ENCODE measurements around the gene KCTD20. TPM values are rescaled to one million over a fixed set of nuclear protein-coding genes. Genes with fewer than 3 reads are reported as not detected.
"Not testable (repeated sequence)": the region's sequence is repeated elsewhere in the genome, so short reads cannot be mapped to it uniquely, and the experiment has no call there.

KCTD20 gene
- total RNA-seq, 1 experiment from 2014 or later, result 23.7 TPM

DNA sequence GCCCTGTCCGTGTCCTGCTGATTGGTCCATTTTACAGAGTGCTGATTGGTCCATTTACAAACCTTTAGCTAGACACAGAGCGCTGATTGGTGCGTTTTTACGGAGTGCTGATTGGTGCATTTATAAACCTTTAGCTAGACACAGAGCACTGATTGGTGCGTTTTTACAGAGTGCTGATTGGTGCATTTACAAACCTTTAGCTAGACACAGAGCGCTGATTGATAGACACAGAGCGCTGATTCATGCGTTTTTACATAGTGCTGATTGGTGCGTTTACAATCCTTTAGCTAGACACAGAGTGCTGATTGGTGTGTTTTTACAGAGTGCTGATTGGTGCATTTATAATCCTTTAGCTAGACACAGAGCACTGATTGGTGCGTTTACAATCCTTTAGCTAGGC is 6.4 kb downstream of the KCTD20 start:
- RAD21 ChIA-PET (ENCODE audit: low non-redundant PET in 1 of 2, low total read pairs in 2 of 2, uncharacterized antibody in 2 of 2, unreplicated experiment in 2 of 2); H3K27me3 ChIP-seq (ENCODE audit: insufficient read depth, low read length); DNase-seq (ENCODE audit: low read depth, low spot score); H3K4me3 ChIP-seq (replicated peaks in 1 of 2; ENCODE audit: low read depth in 1 of 2, low read length in 2 of 2); H3K4me2 ChIP-seq (ENCODE audit: low read length); H4K20me1 ChIP-seq (ENCODE audit: insufficient read depth); H3K9me2 ChIP-seq (ENCODE audit: insufficient read depth); H2AFZ ChIP-seq (ENCODE audit: low read depth, low read length, poor library complexity, severe bottlenecking); CTCF ChIA-PET; POLR2A ChIA-PET; BruUV-seq (replicated peaks); H3K4me1 ChIP-seq (ENCODE audit: control insufficient read depth in 1 of 2, insufficient read depth in 2 of 2, low read length in 2 of 2); H3K27ac ChIP-seq (ENCODE audit: low read depth, low read length); H3K36me3 ChIP-seq (ENCODE audit: control insufficient read depth in 1 of 2, insufficient read depth in 2 of 2, low read length in 2 of 2); intact Hi-C loops (cut with micrococcal nuclease); H3K9me3 ChIP-seq (ENCODE audit: control insufficient read depth in 1 of 2, insufficient read depth in 1 of 2, low read depth in 1 of 2, low read length in 2 of 2); H3K9ac ChIP-seq (ENCODE audit: low read length): not testable (repeated sequence)
- peak; percentile 36; the same call in 1 of the 2 replicates for TF ChIP-seq SP1 (IDR thresholded peaks at IDR 0.05; ENCODE audit: low read depth)
- peak; percentile 62 for ATAC-seq
- peaks cover 97% of the 10 kb centered on the region for H3K79me2 ChIP-seq (ENCODE audit: insufficient read depth, low read length)

DNA sequence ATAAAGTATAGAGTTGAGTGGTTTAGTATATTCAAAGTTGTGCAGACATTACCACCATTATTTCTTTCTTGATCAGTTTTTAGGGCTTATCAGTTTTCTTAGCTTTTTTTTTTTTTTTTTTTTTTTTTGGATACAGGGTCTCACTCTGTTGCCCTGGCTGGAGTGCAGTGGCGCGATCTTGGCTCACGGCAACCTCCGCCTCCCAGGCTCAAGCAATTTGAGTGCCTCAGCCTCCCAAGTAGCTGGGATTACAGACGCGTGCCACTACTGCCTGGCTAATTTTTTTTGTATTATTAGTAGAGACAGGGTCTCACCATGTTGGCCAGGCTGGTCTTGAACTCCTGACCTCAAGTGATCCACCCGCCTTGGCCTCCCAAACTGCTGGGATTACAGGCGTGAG is 10.1 kb downstream of the KCTD20 start:
- H3K79me2 ChIP-seq (ENCODE audit: insufficient read depth, low read length), result peaks cover 92% of the 10 kb centered on the region
- DNase-seq (ENCODE audit: low read depth, low spot score); H3K27me3 ChIP-seq (ENCODE audit: insufficient read depth, low read length); H2AFZ ChIP-seq (ENCODE audit: low read depth, low read length, poor library complexity, severe bottlenecking); H4K20me1 ChIP-seq (ENCODE audit: insufficient read depth); H3K4me3 ChIP-seq (replicated peaks in 1 of 2; ENCODE audit: low read depth in 1 of 2, low read length in 2 of 2); H3K4me2 ChIP-seq (ENCODE audit: low read length); H3K9me3 ChIP-seq (ENCODE audit: control insufficient read depth in 1 of 2, insufficient read depth in 1 of 2, low read depth in 1 of 2, low read length in 2 of 2); H3K4me1 ChIP-seq (ENCODE audit: control insufficient read depth in 1 of 2, insufficient read depth in 2 of 2, low read length in 2 of 2); H3K9me2 ChIP-seq (ENCODE audit: insufficient read depth); BruUV-seq (replicated peaks); H3K36me3 ChIP-seq (ENCODE audit: control insufficient read depth in 1 of 2, insufficient read depth in 2 of 2, low read length in 2 of 2); intact Hi-C loops (cut with micrococcal nuclease); H3K27ac ChIP-seq (ENCODE audit: low read depth, low read length); ATAC-seq; CTCF ChIA-PET; H3K9ac ChIP-seq (ENCODE audit: low read length): not testable (repeated sequence)
- POLR2A ChIA-PET, result interaction anchor here (0.6 to 1.2 kb wide), 2 partner anchors 11 to 13 kb away, joined by 3 read pairs; no protein-coding TSS in a partner anchor
- RAD21 ChIA-PET (ENCODE audit: low non-redundant PET in 1 of 2, low total read pairs in 2 of 2, uncharacterized antibody in 2 of 2, unreplicated experiment in 2 of 2), result interaction anchor here in 1 of 2 experiments (0.7 kb wide), 1 partner anchor 245 kb away, joined by 3 read pairs; no protein-coding TSS in a partner anchor

- H2AFZ ChIP-seq (ENCODE audit: low read depth, low read length, poor library complexity, severe bottlenecking), result no peak overlapping the region
- POLR2A ChIA-PET, result no interaction called here
- no peak overlapping the region for H3K4me3 ChIP-seq (replicated peaks in 1 of 2; ENCODE audit: low read depth in 1 of 2, low read length in 2 of 2)
- H3K79me2 ChIP-seq (ENCODE audit: insufficient read depth, low read length), result peaks cover 90% of the 10 kb centered on the region
- no peak for DNase-seq (ENCODE audit: low read depth, low spot score)
- RAD21 ChIA-PET (ENCODE audit: low non-redundant PET in 1 of 2, low total read pairs in 2 of 2, uncharacterized antibody in 2 of 2, unreplicated experiment in 2 of 2), result interaction anchor here in 1 of 2 experiments (0.6 kb wide), 1 partner anchor 379 kb away, joined by 3 read pairs; no protein-coding TSS in a partner anchor
- H3K27me3 ChIP-seq (ENCODE audit: insufficient read depth, low read length), result no peaks in the 10 kb centered on the region
- no peak overlapping the region for H3K9ac ChIP-seq (ENCODE audit: low read length)
- no peaks in the 10 kb centered on the region for H4K20me1 ChIP-seq (ENCODE audit: insufficient read depth)
- no TSS peak for BruUV-seq (replicated peaks)
- H3K27ac ChIP-seq (ENCODE audit: low read depth, low read length), result no peak overlapping the region
- no peak overlapping the region for H3K4me2 ChIP-seq (ENCODE audit: low read length)
- intact Hi-C loops (cut with micrococcal nuclease), result no loop called here
- no peak for TF ChIP-seq FOSL1 (IDR thresholded peaks at IDR 0.05; ENCODE audit: low read depth)
- no peak for TF ChIP-seq YY1 (IDR thresholded peaks at IDR 0.05; ENCODE audit: extremely low read depth, insufficient replicate concordance, low read depth, low read length)
- no peaks in the 10 kb centered on the region for H3K36me3 ChIP-seq (ENCODE audit: control insufficient read depth in 1 of 2, insufficient read depth in 2 of 2, low read length in 2 of 2)
- ATAC-seq, result no peak
- no peaks in the 10 kb centered on the region for H3K9me3 ChIP-seq (ENCODE audit: control insufficient read depth in 1 of 2, insufficient read depth in 1 of 2, low read depth in 1 of 2, low read length in 2 of 2)
- CTCF ChIA-PET, result no interaction called here
- no peaks in the 10 kb centered on the region for H3K9me2 ChIP-seq (ENCODE audit: insufficient read depth)
- H3K4me1 ChIP-seq (ENCODE audit: control insufficient read depth in 1 of 2, insufficient read depth in 2 of 2, low read length in 2 of 2), result peaks cover 0 to 4% of the 10 kb centered on the region in 2 experiments; a peak in 1 of 4 replicates
These were observed 12.8 kb downstream of the KCTD20 start for GRCh38 chr6:36455486-36456027.

Measured in HCT116 (cell line).